ENCODE data around the gene INSIG2. TPM values are rescaled to one million over a fixed set of nuclear protein-coding genes. Genes with fewer than 3 reads are reported as not detected.

Gene INSIG2
- total RNA-seq, 1 donor from 2014 or later: 32.2 TPM

- no peaks in the 10 kb centered on the region for H3K36me3 Mint-ChIP-seq
- Histone ChIP-seq H3K4me3 (no peak overlapping the region), H3K4me1 (no peaks in the 10 kb centered on the region), H2AFZ (replicated peaks) (no peak overlapping the region), H3F3A (ENCODE audit: low read depth) (no peaks in the 10 kb centered on the region), H3K27me3 (no peaks in the 10 kb centered on the region), H4K20me1 (ENCODE audit: low read depth) (no peaks in the 10 kb centered on the region), H3K79me2 (ENCODE audit: low read depth) (no peaks in the 10 kb centered on the region), H3K9ac (no peak overlapping the region), H3K36me3 (no peaks in the 10 kb centered on the region), H3K4me2 (no peak overlapping the region), H3K27ac (no peak overlapping the region), H3K9me3 (ENCODE audit: low read depth) (no peaks in the 10 kb centered on the region)
- H3K9me3 Mint-ChIP-seq: no peaks in the 10 kb centered on the region
- H3K27ac Mint-ChIP-seq: no peak overlapping the region
- no peaks in the 10 kb centered on the region for H3K27me3 Mint-ChIP-seq (ENCODE audit: insufficient read depth, low read depth)
- no peak for DNase-seq (ENCODE audit: low spot score)
- H3K4me1 Mint-ChIP-seq: no peaks in the 10 kb centered on the region
- TF ChIP-seq EZH2phosphoT487 (IDR thresholded peaks at IDR 0.05): no peak
- no peak for TF ChIP-seq CTCF (IDR thresholded peaks at IDR 0.05)
- no peak for TF ChIP-seq EZH2 (IDR thresholded peaks at IDR 0.05)
- H3K4me3 Mint-ChIP-seq: no peak overlapping the region
These were observed 60.5 kb downstream of the INSIG2 start for GRCh38 chr2:118148809-118149208.

- Histone ChIP-seq H3K4me1 (no peaks in the 10 kb centered on the region), H2AFZ (replicated peaks) (no peak overlapping the region), H3K9ac (no peak overlapping the region), H3K4me3 (no peak overlapping the region), H3K27me3 (no peaks in the 10 kb centered on the region), H3K9me3 (ENCODE audit: low read depth) (no peaks in the 10 kb centered on the region), H3K4me2 (no peak overlapping the region), H3K36me3 (no peaks in the 10 kb centered on the region), H3K79me2 (ENCODE audit: low read depth) (no peaks in the 10 kb centered on the region), H3K27ac (no peak overlapping the region), H3F3A (ENCODE audit: low read depth) (no peaks in the 10 kb centered on the region), H4K20me1 (ENCODE audit: low read depth) (no peaks in the 10 kb centered on the region)
- Mint-ChIP-seq H3K4me1 (no peaks in the 10 kb centered on the region), H3K9me3 (no peaks in the 10 kb centered on the region), H3K36me3 (no peaks in the 10 kb centered on the region), H3K27ac (no peak overlapping the region), H3K27me3 (ENCODE audit: insufficient read depth, low read depth) (no peaks in the 10 kb centered on the region), H3K4me3 (no peak overlapping the region)
- no peak for TF ChIP-seq EZH2 (IDR thresholded peaks at IDR 0.05)
- TF ChIP-seq CTCF (IDR thresholded peaks at IDR 0.05): no peak
- TF ChIP-seq EZH2phosphoT487 (IDR thresholded peaks at IDR 0.05): no peak
- DNase-seq (ENCODE audit: low spot score): no peak
These were observed 62.0 kb downstream of the INSIG2 start for GRCh38 chr2:118150294-118150693.

- H3K27ac ChIP-seq: no peak overlapping the region
These were observed 63.6 kb downstream of the INSIG2 start for GRCh38 chr2:118151831-118152230.

More at GRCh38 chr2:118151831-118152230, 63.6 kb downstream of the INSIG2 start:
- Histone ChIP-seq H4K20me1 (ENCODE audit: low read depth) (no peaks in the 10 kb centered on the region), H3K27me3 (no peaks in the 10 kb centered on the region), H3K4me2 (no peak overlapping the region), H3K4me3 (no peak overlapping the region), H2AFZ (replicated peaks) (no peak overlapping the region), H3K79me2 (ENCODE audit: low read depth) (no peaks in the 10 kb centered on the region), H3K4me1 (no peaks in the 10 kb centered on the region), H3K9ac (no peak overlapping the region), H3K9me3 (ENCODE audit: low read depth) (no peaks in the 10 kb centered on the region), H3K36me3 (no peaks in the 10 kb centered on the region), H3F3A (ENCODE audit: low read depth) (no peaks in the 10 kb centered on the region)
- Mint-ChIP-seq H3K4me1 (no peaks in the 10 kb centered on the region), H3K9me3 (peaks cover 3% of the 10 kb centered on the region), H3K36me3 (no peaks in the 10 kb centered on the region), H3K27ac (no peak overlapping the region), H3K4me3 (no peak overlapping the region), H3K27me3 (ENCODE audit: insufficient read depth, low read depth) (no peaks in the 10 kb centered on the region)
- no peak for DNase-seq (ENCODE audit: low spot score)
- TF ChIP-seq EZH2 (IDR thresholded peaks at IDR 0.05) (no peak), EZH2phosphoT487 (IDR thresholded peaks at IDR 0.05) (no peak), CTCF (IDR thresholded peaks at IDR 0.05) (no peak)

Data from neural progenitor cell (in vitro differentiated cells).